ENCODE data around the gene SNX10.
"Not testable (repeated sequence)": the region's sequence is repeated elsewhere in the genome, so short reads cannot be mapped to it uniquely, and the experiment has no call there.

SNX10 gene, protein sequence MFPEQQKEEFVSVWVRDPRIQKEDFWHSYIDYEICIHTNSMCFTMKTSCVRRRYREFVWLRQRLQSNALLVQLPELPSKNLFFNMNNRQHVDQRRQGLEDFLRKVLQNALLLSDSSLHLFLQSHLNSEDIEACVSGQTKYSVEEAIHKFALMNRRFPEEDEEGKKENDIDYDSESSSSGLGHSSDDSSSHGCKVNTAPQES

DNA sequence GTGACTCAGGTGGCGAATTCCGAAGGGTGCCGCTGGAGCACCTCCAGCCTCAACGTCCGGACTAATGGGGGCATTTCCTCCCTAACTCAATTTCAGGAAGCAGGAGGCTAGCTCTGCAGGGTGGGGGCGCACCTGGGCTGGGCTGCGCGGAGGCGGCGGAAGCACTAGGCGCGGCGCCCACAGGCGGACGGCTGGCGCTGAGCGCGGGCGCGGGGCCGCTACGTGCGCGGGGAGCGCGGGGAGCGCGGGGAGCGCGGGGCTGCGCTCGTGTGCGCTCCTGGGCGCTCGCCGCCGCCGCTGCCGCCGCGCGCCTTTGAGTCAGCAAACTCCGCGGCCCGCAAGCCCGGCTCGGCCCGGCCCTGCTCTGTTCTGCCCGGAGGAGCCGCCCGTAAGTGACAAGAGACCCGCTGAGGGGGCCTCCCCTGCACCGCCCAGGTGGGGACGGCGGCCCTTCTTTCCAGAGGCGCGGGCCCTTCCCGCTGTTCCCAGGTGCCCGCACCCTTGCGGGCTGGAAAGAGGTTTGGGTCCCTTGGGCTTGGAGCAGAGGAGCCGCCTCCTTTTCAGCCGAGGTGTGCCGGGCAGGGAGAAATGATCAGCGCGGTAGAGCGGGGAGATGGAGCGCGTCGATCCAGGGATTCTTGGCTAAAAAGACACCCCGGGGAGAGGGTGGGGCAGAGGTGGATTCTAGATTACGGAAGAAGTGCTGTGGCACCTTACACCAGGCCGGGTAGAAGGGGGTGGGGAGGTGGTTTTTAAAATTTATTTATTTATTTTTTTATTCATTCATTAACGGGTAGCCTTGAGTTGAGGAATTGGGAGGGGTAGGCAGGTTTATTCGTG is at the start of gene SNX10:
Gene SNX10, plus strand, starts transcription at position 164 of the 840 bp plus-strand sequence. CDS start 54,581 bp downstream, outside the sequence.
- Histone ChIP-seq H3K4me1 (ENCODE audit: insufficient read depth, low read length) (no peaks in the 10 kb centered on the region), H3K4me3 (ENCODE audit: low read length) (peak within 1 kb of the TSS; percentile 69), H3K9ac (ENCODE audit: low read depth, low read length) (peak within 1 kb of the TSS; percentile 66; the same call in 1 of the 2 replicates), H3K27ac (ENCODE audit: low read length) (no peak within 1 kb of the TSS), H3K9me3 (ENCODE audit: insufficient read depth, low read depth, low read length) (no peaks in the 10 kb centered on the region), H3K27me3 (ENCODE audit: insufficient read depth, low read length) (no peaks in the 10 kb centered on the region), H3K36me3 (ENCODE audit: insufficient read depth, low read depth, low read length) (no peaks in the 10 kb centered on the region)

DNA sequence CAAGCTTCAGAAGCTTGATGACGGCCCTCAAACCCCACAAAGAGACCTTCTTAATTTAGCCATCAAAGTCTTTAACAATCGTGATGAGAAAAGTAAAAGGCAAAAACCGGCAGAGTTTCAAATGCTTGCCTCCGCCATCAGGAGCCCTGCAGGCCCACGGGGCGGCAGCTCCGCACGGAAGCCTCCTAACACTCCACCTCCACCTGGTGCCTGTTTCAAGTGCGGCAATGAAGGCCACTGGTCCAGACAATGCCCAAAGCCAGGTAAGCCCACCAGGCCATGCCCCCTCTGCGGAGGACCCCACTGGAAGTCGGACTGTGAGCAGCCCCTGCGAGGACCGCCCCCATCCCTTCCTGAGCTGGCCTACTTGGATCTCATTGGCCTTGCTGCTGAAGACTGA is 46.5 kb upstream of the SNX10 start:
- no peaks in the 10 kb centered on the region for H3K27me3 ChIP-seq (ENCODE audit: insufficient read depth, low read length)
- no peak overlapping the region for H3K4me3 ChIP-seq (ENCODE audit: low read length)

DNA sequence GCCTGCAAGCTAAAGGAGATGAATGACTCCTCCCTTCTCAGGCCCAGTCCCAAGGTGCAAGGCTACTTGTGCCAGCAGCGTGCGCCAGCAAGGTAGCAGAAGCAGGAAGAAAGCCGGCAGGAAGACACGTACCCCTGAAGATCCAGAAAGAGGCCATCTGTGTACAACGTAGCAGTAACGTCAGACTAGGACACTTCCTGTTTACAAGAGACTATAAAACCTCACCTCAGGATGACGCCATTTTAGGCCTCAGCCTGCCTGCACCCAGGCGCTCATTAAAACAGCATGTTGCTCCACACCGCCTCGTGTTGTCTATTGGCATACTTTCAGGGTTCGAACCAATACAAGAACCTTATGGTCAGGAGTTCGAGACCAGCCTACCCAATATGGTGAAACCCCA is 41.4 kb upstream of the SNX10 start:
- Histone ChIP-seq H3K27ac (ENCODE audit: low read length) (no peak overlapping the region), H3K9ac (ENCODE audit: low read depth, low read length) (no peak overlapping the region), H3K9me3 (ENCODE audit: insufficient read depth, low read depth, low read length) (no peaks in the 10 kb centered on the region), H3K4me1 (ENCODE audit: insufficient read depth, low read length) (no peaks in the 10 kb centered on the region), H3K4me3 (ENCODE audit: low read length) (no peak overlapping the region), H3K27me3 (ENCODE audit: insufficient read depth, low read length) (no peaks in the 10 kb centered on the region), H3K36me3 (ENCODE audit: insufficient read depth, low read depth, low read length) (no peaks in the 10 kb centered on the region)

More for the DNA sequence above, 46.5 kb upstream of the SNX10 start:
- no peaks in the 10 kb centered on the region for H3K9me3 ChIP-seq (ENCODE audit: insufficient read depth, low read depth, low read length)
- H3K27ac ChIP-seq (ENCODE audit: low read length): no peak overlapping the region
- H3K36me3 ChIP-seq (ENCODE audit: insufficient read depth, low read depth, low read length): no peaks in the 10 kb centered on the region
- H3K9ac ChIP-seq (ENCODE audit: low read depth, low read length): no peak overlapping the region
- H3K4me1 ChIP-seq (ENCODE audit: insufficient read depth, low read length): no peaks in the 10 kb centered on the region

DNA sequence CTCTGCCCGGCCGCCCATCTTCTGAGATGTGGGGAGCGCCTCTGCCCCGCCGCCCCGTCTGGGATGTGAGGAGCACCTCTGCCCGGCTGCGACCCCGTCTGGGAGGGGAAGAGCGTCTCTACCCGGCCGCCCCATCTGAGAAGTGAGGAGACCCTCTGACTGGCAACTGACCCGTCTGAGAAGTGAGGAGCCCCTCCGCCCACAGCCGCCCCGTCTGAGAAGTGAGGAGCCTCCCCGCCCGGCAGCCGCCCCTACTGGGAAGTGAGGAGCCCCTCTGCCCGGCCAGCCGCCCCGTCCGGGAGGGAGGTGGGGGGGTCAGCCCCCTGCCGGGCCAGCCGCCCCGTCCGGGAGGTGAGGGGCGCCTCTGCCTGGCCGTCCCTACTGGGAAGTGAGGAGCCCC is 29.8 kb upstream of the SNX10 start:
- peaks cover 14% of the 10 kb centered on the region for H3K9me3 ChIP-seq (ENCODE audit: insufficient read depth, low read depth, low read length)
- H3K27ac ChIP-seq (ENCODE audit: low read length); H3K4me3 ChIP-seq (ENCODE audit: low read length); H3K9ac ChIP-seq (ENCODE audit: low read depth, low read length); H3K4me1 ChIP-seq (ENCODE audit: insufficient read depth, low read length); H3K36me3 ChIP-seq (ENCODE audit: insufficient read depth, low read depth, low read length); H3K27me3 ChIP-seq (ENCODE audit: insufficient read depth, low read length): not testable (repeated sequence)

DNA sequence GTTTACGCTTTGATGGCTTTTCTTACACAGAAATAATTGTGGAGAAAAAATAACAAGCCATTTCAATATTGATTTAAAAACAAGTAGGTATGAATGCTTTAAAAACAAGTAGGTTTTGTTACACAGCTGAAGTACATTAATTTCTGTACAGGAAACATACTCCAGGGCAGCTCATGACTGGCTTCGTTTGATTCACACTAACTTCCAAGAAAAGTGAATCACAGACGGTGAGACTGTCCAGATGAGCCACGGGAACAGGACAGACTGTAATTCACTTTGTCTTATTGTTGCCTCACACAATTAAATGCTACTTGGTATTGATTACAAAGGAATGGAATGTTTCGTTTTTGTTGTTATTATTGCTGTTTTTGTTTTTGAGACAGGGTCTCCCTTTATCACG is 26.6 kb upstream of the SNX10 start:
- Histone ChIP-seq H3K4me3 (ENCODE audit: low read length) (no peak overlapping the region), H3K9me3 (ENCODE audit: insufficient read depth, low read depth, low read length) (peaks cover 14% of the 10 kb centered on the region), H3K36me3 (ENCODE audit: insufficient read depth, low read depth, low read length) (no peaks in the 10 kb centered on the region), H3K4me1 (ENCODE audit: insufficient read depth, low read length) (no peaks in the 10 kb centered on the region), H3K27ac (ENCODE audit: low read length) (no peak overlapping the region), H3K27me3 (ENCODE audit: insufficient read depth, low read length) (no peaks in the 10 kb centered on the region), H3K9ac (ENCODE audit: low read depth, low read length) (no peak overlapping the region)

DNA sequence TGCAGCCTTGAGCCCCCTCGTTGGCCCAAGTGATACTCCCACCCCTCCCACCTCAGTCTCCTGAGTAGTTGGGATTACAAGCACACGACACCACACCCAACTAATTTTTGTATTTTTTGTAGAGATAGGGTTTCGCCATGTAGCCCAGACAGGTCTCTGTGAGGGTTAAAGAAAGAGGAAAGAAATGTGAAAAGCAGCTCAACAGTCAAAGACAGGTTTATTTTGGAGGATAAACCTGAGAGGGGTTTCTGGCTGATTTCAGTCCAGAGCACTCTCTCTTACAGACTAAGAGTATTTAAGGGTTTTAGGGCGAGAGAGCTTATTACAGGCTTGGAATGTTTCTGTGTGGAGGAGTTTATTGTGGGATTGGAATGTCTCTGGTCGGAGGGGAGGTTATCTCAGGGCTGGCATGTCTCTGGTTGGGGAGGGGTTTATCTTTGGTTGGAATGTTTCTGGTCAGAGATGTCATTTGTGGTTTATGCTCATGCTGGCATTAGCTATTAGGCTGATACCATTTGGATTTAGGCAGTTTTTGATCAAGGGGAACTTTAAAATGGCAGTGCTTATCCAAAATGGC is 26.1 kb upstream of the SNX10 start:
- H3K4me3 ChIP-seq (ENCODE audit: low read length): no peak overlapping the region
- no peak overlapping the region for H3K27ac ChIP-seq (ENCODE audit: low read length)
- no peaks in the 10 kb centered on the region for H3K36me3 ChIP-seq (ENCODE audit: insufficient read depth, low read depth, low read length)
- H3K9me3 ChIP-seq (ENCODE audit: insufficient read depth, low read depth, low read length): peaks cover 14% of the 10 kb centered on the region
- H3K27me3 ChIP-seq (ENCODE audit: insufficient read depth, low read length): no peaks in the 10 kb centered on the region
- H3K9ac ChIP-seq (ENCODE audit: low read depth, low read length): no peak overlapping the region
- H3K4me1 ChIP-seq (ENCODE audit: insufficient read depth, low read length): no peaks in the 10 kb centered on the region

DNA sequence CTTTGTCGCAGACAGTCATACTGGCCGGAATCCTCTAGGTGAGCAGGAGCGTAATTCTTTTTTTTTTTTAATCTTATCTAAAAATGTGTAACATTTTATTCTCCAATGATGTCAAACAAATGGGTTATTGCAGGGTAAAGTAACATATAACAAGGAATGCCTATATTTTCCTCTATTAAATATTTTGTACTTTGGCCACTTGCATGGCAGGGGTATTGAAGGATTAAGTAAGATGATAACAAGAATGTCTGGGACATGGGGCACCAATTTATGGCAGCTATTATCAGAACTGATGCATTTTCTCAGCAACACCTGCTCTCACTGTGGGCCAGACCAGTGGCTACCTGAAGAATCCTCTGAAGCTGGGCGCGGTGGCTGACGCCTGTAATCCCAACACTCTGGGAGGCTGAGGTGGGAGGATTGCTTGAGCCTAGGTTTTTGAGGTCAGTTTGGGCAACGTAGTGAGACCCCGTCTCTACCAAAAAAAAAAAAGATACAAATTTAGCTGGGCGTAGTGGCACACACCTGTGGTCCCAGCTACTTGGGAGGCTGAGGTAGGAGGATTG is 24.0 kb upstream of the SNX10 start:
- no peaks in the 10 kb centered on the region for H3K4me1 ChIP-seq (ENCODE audit: insufficient read depth, low read length)
- no peak overlapping the region for H3K27ac ChIP-seq (ENCODE audit: low read length)
- H3K27me3 ChIP-seq (ENCODE audit: insufficient read depth, low read length): no peaks in the 10 kb centered on the region
- no peak overlapping the region for H3K9ac ChIP-seq (ENCODE audit: low read depth, low read length)
- H3K9me3 ChIP-seq (ENCODE audit: insufficient read depth, low read depth, low read length): peaks cover 14% of the 10 kb centered on the region
- no peaks in the 10 kb centered on the region for H3K36me3 ChIP-seq (ENCODE audit: insufficient read depth, low read depth, low read length)
- no peak overlapping the region for H3K4me3 ChIP-seq (ENCODE audit: low read length)

DNA sequence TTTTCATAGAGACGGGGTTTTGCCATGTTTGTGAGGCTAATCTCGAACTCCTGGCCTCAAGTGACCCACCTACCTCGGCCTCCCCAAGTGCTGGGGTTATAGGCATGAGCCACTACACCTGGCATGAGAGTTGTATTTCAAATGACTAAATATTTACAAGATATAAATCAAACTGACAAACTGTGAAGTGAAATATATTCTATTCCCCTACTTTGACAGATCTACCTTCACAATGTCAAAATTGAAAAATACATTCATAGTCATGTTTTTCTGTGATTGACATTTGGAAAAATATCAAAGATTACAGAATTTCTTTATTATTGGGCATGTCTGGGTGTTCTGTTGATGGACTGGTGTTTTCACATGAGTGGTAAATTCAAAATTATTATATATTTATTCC is 16.4 kb upstream of the SNX10 start:
- H3K4me3 ChIP-seq (ENCODE audit: low read length): no peak overlapping the region
- no peaks in the 10 kb centered on the region for H3K9me3 ChIP-seq (ENCODE audit: insufficient read depth, low read depth, low read length)

DNA sequence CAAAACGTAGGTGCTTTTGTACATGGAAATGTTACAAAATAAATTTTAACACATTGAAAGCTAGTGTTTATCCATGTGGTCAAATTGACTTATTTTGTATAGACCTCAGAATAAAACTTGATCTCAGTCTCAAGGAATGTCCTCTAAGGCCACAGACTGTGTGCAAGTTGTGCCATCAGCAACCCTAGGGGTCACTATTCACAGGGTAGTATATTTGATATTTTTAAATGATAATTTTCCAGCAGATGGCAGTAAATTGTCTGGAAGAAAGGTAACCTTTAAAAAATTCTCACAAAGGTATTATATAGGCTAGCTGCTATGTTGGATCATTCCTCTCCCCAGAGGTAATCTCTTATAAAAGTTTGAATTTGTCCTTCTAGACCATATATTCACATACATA is 12.9 kb upstream of the SNX10 start:
- no peak overlapping the region for H3K9ac ChIP-seq (ENCODE audit: low read depth, low read length)
- no peaks in the 10 kb centered on the region for H3K36me3 ChIP-seq (ENCODE audit: insufficient read depth, low read depth, low read length)
- H3K4me1 ChIP-seq (ENCODE audit: insufficient read depth, low read length): no peaks in the 10 kb centered on the region

More for the DNA sequence above, 16.4 kb upstream of the SNX10 start:
- H3K27me3 ChIP-seq (ENCODE audit: insufficient read depth, low read length): no peaks in the 10 kb centered on the region
- H3K36me3 ChIP-seq (ENCODE audit: insufficient read depth, low read depth, low read length): no peaks in the 10 kb centered on the region
- no peak overlapping the region for H3K27ac ChIP-seq (ENCODE audit: low read length)
- no peak overlapping the region for H3K9ac ChIP-seq (ENCODE audit: low read depth, low read length)
- no peaks in the 10 kb centered on the region for H3K4me1 ChIP-seq (ENCODE audit: insufficient read depth, low read length)

DNA sequence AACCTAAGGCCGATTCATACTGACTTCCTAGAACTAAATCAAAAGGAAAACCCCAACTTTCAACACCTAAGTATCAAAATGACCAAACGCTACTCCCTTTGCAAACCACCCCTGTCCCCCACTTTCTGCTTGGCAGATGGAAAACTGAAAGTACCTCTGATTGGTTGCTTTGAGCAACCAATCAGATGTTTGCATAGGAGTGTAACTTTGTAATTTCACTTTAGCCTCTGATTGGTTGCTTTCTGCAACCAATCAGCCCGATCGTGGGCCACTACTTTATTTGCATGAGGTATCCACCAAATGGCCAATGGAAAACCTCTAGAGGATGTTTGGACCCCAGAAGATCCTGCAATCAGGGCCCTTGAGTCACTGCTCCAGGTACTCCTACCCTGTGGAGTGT is 12.3 kb upstream of the SNX10 start:
- Histone ChIP-seq H3K9me3 (ENCODE audit: insufficient read depth, low read depth, low read length) (no peaks in the 10 kb centered on the region), H3K27ac (ENCODE audit: low read length) (no peak overlapping the region), H3K9ac (ENCODE audit: low read depth, low read length) (no peak overlapping the region), H3K4me1 (ENCODE audit: insufficient read depth, low read length) (no peaks in the 10 kb centered on the region), H3K4me3 (ENCODE audit: low read length) (no peak overlapping the region), H3K36me3 (ENCODE audit: insufficient read depth, low read depth, low read length) (no peaks in the 10 kb centered on the region), H3K27me3 (ENCODE audit: insufficient read depth, low read length) (no peaks in the 10 kb centered on the region)

More for the DNA sequence above, 12.9 kb upstream of the SNX10 start:
- Histone ChIP-seq H3K27me3 (ENCODE audit: insufficient read depth, low read length) (no peaks in the 10 kb centered on the region), H3K27ac (ENCODE audit: low read length) (no peak overlapping the region), H3K9me3 (ENCODE audit: insufficient read depth, low read depth, low read length) (no peaks in the 10 kb centered on the region), H3K4me3 (ENCODE audit: low read length) (no peak overlapping the region)

DNA sequence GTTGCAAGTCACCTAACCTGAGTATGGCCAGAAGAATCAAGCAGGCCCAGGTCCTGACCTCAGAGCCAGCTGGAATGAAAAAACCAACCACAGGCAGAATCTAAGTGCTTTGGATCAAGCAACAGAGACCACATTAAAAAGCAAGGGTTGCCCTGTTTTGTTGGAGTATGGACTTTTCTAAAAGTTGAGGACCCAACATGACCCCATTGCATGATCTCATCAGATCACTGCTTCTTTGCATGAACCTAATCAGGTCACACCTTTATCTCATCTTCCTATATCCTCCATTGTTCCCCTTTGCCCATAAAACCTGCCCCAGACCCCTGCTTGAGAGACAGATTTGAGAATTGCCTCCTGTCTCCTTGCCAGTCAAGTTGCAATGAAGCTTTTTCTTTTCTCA is 11.6 kb upstream of the SNX10 start:
- Histone ChIP-seq H3K4me1 (ENCODE audit: insufficient read depth, low read length) (no peaks in the 10 kb centered on the region), H3K27me3 (ENCODE audit: insufficient read depth, low read length) (no peaks in the 10 kb centered on the region), H3K27ac (ENCODE audit: low read length) (no peak overlapping the region), H3K9me3 (ENCODE audit: insufficient read depth, low read depth, low read length) (no peaks in the 10 kb centered on the region), H3K4me3 (ENCODE audit: low read length) (no peak overlapping the region), H3K9ac (ENCODE audit: low read depth, low read length) (no peak overlapping the region), H3K36me3 (ENCODE audit: insufficient read depth, low read depth, low read length) (no peaks in the 10 kb centered on the region)
